H9 (cell line): ENCODE measurements around the gene ACTBL2. TPM values are rescaled to one million over a fixed set of nuclear protein-coding genes. Genes with fewer than 3 reads are reported as not detected.

Experiments used
- DNase-seq: peaks from one replicate; pipeline ENCODE4 v3.0.0-alpha.2; 2017
- H2AFZ ChIP-seq: one replicate; pipeline ENCODE4 v1.6.1; 2013; ENCODE audit warnings: mild to moderate bottlenecking, low read length, control low read depth, moderate library complexity
- H2AK5ac ChIP-seq: 2 replicates; pipeline ENCODE4 v1.6.1; 2013; ENCODE audit warnings: low read length, control low read depth, mixed read lengths; ENCODE audit not compliant: insufficient read length
- H2BK120ac ChIP-seq: one replicate; pipeline ENCODE4 v1.6.1; 2013; ENCODE audit warnings: low read depth, mild to moderate bottlenecking, low read length, control low read depth, inconsistent platforms; ENCODE audit not compliant: poor library complexity, severe bottlenecking
- H2BK12ac ChIP-seq: 2 replicates; pipeline ENCODE4 v1.6.1; 2013; ENCODE audit warnings: low read length, control low read depth, mixed read lengths, low read depth; ENCODE audit not compliant: insufficient read length
- H2BK15ac ChIP-seq: 2 replicates; pipeline ENCODE4 v1.6.1; 2013; ENCODE audit warnings: low read depth, low read length, control low read depth
- H2BK20ac ChIP-seq: one replicate; pipeline ENCODE4 v1.6.1; 2013; ENCODE audit warnings: low read depth, mild to moderate bottlenecking, low read length, control low read depth, inconsistent platforms; ENCODE audit not compliant: poor library complexity, severe bottlenecking
- H2BK5ac ChIP-seq: 2 replicates; pipeline ENCODE4 v1.6.1; 2013; ENCODE audit warnings: low read length, control low read depth, mixed read lengths; ENCODE audit not compliant: insufficient read length
- H3K14ac ChIP-seq: 2 replicates; pipeline ENCODE4 v1.6.1; 2013; ENCODE audit warnings: low read length, control low read depth; ENCODE audit not compliant: insufficient read depth
- H3K18ac ChIP-seq: 2 replicates; pipeline ENCODE4 v1.6.1; 2013; ENCODE audit warnings: low read depth, mild to moderate bottlenecking, mixed read lengths, low read length, control low read depth; ENCODE audit not compliant: insufficient read length
- H3K23ac ChIP-seq: 2 replicates; pipeline ENCODE4 v1.6.1; 2013; ENCODE audit warnings: low read length, control low read depth, mixed read lengths, low read depth; ENCODE audit not compliant: insufficient read length
- H3K23me2 ChIP-seq: 2 replicates; pipeline ENCODE4 v1.6.1; 2013; ENCODE audit warnings: low read depth, mild to moderate bottlenecking, mixed read lengths, low read length, control low read depth; ENCODE audit not compliant: insufficient read length, poor library complexity, severe bottlenecking
- H3K27ac ChIP-seq: 2 replicates; pipeline ENCODE4 v1.5.1; 2013; ENCODE audit warnings: low read length, control low read depth, mixed read lengths, low read depth; ENCODE audit not compliant: insufficient read length
- H3K27me3 ChIP-seq: 2 replicates; pipeline ENCODE4 v1.6.1; 2013; ENCODE audit warnings: low read length, control low read depth, inconsistent platforms; ENCODE audit not compliant: insufficient read depth
- H3K4ac ChIP-seq: 2 replicates; pipeline ENCODE4 v1.6.1; 2013; ENCODE audit warnings: low read depth, mild to moderate bottlenecking, control low read depth, inconsistent platforms, low read length, moderate library complexity
- H3K4me1 ChIP-seq: 2 replicates; pipeline ENCODE4 v1.6.1; 2013; ENCODE audit warnings: low read length, control low read depth, inconsistent platforms; ENCODE audit not compliant: insufficient read depth
- H3K4me2 ChIP-seq: 2 replicates; pipeline ENCODE4 v1.6.1; 2013; ENCODE audit warnings: low read length, control low read depth, mixed read lengths; ENCODE audit not compliant: insufficient read length, insufficient read depth
- H3K56ac ChIP-seq: 2 replicates; pipeline ENCODE4 v1.6.1; 2013; ENCODE audit warnings: low read depth, mild to moderate bottlenecking, mixed read lengths, low read length, control low read depth; ENCODE audit not compliant: insufficient read length
- H3K79me1 ChIP-seq: 2 replicates; pipeline ENCODE4 v1.6.1; 2013; ENCODE audit warnings: low read depth, mild to moderate bottlenecking, moderate library complexity, low read length, control low read depth, inconsistent platforms; ENCODE audit not compliant: insufficient read depth, poor library complexity, severe bottlenecking
- H3K79me2 ChIP-seq: 2 replicates; pipeline ENCODE4 v1.6.1; 2013; ENCODE audit warnings: low read length, control low read depth, inconsistent platforms; ENCODE audit not compliant: insufficient read depth
- H3K9ac ChIP-seq: 2 replicates; pipeline ENCODE4 v1.6.1; 2013; ENCODE audit warnings: low read length, control low read depth, mixed read lengths; ENCODE audit not compliant: insufficient read length; ENCODE audit errors: extremely low read depth
- H3K9me3 ChIP-seq: one replicate; pipeline ENCODE4 v1.6.1; 2013; ENCODE audit warnings: low read depth, low read length, inconsistent platforms; ENCODE audit not compliant: control insufficient read depth
- H3T11ph ChIP-seq: one replicate; pipeline ENCODE4 v1.6.1; 2013; ENCODE audit warnings: mild to moderate bottlenecking, low read length, control low read depth, inconsistent platforms
- H4K20me1 ChIP-seq: one replicate; pipeline ENCODE4 v1.6.1; 2013; ENCODE audit not compliant: control insufficient read depth, insufficient read length, insufficient read depth
- H4K5ac ChIP-seq: 2 replicates; pipeline ENCODE4 v1.6.1; 2013; ENCODE audit warnings: low read depth, mild to moderate bottlenecking, mixed read lengths, low read length, control low read depth; ENCODE audit not compliant: insufficient read length
- H4K8ac ChIP-seq: replicated peaks from 2 replicates; pipeline ENCODE4 v1.6.1; 2013; ENCODE audit warnings: low read length, control low read depth, mixed read lengths, low read depth; ENCODE audit not compliant: insufficient read length
- H4K91ac ChIP-seq: 2 replicates; pipeline ENCODE4 v1.6.1; 2013; ENCODE audit warnings: low read depth, mild to moderate bottlenecking, moderate library complexity, mixed read lengths, low read length, control low read depth; ENCODE audit not compliant: insufficient read length
- H3K27ac Mint-ChIP-seq, 3 experiments: 2 replicates in 2 of 3; 3 replicates in 1 of 3; pipeline ENCODE4 v1.8.0; 2020 to 2021; ENCODE audit warnings: mixed read lengths in 3 of 3, mild to moderate bottlenecking in 1 of 3, moderate library complexity in 1 of 3
- H3K27me3 Mint-ChIP-seq: 2 replicates; pipeline ENCODE4 v1.8.0; 2021; ENCODE audit warnings: low read depth, mild to moderate bottlenecking, moderate library complexity, mixed read lengths
- H3K36me3 Mint-ChIP-seq, 3 experiments: 2 replicates in 2 of 3; 3 replicates in 1 of 3; pipeline ENCODE4 v1.8.0; 2020 to 2021; ENCODE audit warnings: low read depth in 3 of 3, mixed read lengths in 3 of 3; ENCODE audit not compliant: insufficient read depth in 1 of 3
- H3K4me1 Mint-ChIP-seq, 2 experiments: 2 replicates each; pipeline ENCODE4 v1.8.0; 2020; ENCODE audit warnings: mixed read lengths in 2 of 2
- H3K4me3 Mint-ChIP-seq, 2 experiments: 2 replicates in 1 of 2; 3 replicates in 1 of 2; pipeline ENCODE4 v1.8.0; 2020 to 2021; ENCODE audit warnings: mild to moderate bottlenecking in 2 of 2, mixed read lengths in 2 of 2, moderate library complexity in 1 of 2
- H3K9me3 Mint-ChIP-seq, 2 experiments: 2 replicates in 1 of 2; 3 replicates in 1 of 2; pipeline ENCODE4 v1.8.0; 2020; ENCODE audit warnings: mild to moderate bottlenecking in 2 of 2, mixed read lengths in 2 of 2, moderate library complexity in 1 of 2
- WGBS: extraction: QIAGEN DNeasy Blood & Tissue Kit; methylation state at CpG from one replicate; pipeline ENCODE4 v1.1.7; 2013; ENCODE audit warnings: missing lambda C conversion rate, low lambda C conversion rate, mixed read lengths; ENCODE audit not compliant: insufficient read length; ENCODE audit errors: extremely low coverage; 5-methylcytosine and 5-hydroxymethylcytosine counted together
- total RNA-seq: library from RNA; stranded (reverse); gene quantifications from 2 replicates; pipeline ENCODE4 v1.2.1, GENCODE V29; 2021
- TF ChIP-seq, protein P1 (sequence below): fragments of 200-600 bp; sonication (generic); conservative IDR thresholded peaks from 3 replicates; pipeline ENCODE4 v1.8.0; 2021; ENCODE audit warnings: antibody characterized with exemption, mild to moderate bottlenecking

Gene ACTBL2
- total RNA-seq, 1 experiment from 2014 or later, result not detected

DNA sequence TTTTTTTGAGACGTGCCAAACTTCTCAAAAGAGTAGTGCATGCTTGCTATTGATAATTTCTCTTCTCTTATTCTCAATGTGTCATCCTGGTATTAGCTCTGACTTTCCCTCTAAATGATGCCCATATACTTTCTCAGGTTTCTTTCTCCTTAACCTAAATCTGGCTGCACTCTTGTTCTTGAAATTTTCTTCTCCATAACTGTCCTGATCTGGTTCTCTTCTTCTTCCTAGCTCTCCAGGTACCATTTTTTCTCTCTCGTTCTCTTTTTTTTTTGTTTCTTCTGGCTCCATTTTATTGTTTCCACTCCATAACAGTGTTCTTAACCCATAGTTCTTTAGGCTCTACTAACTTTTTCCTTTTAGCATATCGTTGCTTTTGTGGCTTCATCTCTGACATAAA is 47.9 kb downstream of the ACTBL2 start:
- Mint-ChIP-seq H3K9me3 (no peaks in the 10 kb centered on the region), H3K27ac (no peak overlapping the region), H3K27me3 (no peaks in the 10 kb centered on the region), H3K4me1 (no peaks in the 10 kb centered on the region), H3K36me3 (no peaks in the 10 kb centered on the region), H3K4me3 (no peak overlapping the region)
- H3K23me2 ChIP-seq, result no peaks in the 10 kb centered on the region
- H2AK5ac ChIP-seq, result no peak overlapping the region
- H4K91ac ChIP-seq, result no peak overlapping the region
- H3K4me2 ChIP-seq, result no peak overlapping the region
- no peak overlapping the region for H3K23ac ChIP-seq
- H3K79me2 ChIP-seq, result no peaks in the 10 kb centered on the region
- H3K14ac ChIP-seq, result no peak overlapping the region
- H3K9ac ChIP-seq, result no peak overlapping the region
- WGBS, result no CpG with 5 or more reads among the region's 3 CpGs
- no peak for DNase-seq
- H3K27me3 ChIP-seq, result no peaks in the 10 kb centered on the region
- H4K20me1 ChIP-seq, result no peaks in the 10 kb centered on the region
- H4K5ac ChIP-seq, result no peak overlapping the region
- no peak overlapping the region for H2BK120ac ChIP-seq
- H3K4ac ChIP-seq, result no peak overlapping the region
- H3K4me1 ChIP-seq, result no peaks in the 10 kb centered on the region; the same call in 1 of the 2 replicates
- H3K9me3 ChIP-seq, result no peaks in the 10 kb centered on the region
- H4K8ac ChIP-seq, result no peak overlapping the region
- H3T11ph ChIP-seq, result no peak overlapping the region
- H3K18ac ChIP-seq, result no peak overlapping the region
- no peak overlapping the region for H2BK15ac ChIP-seq
- no peak overlapping the region for H3K27ac ChIP-seq
- no peaks in the 10 kb centered on the region for H3K79me1 ChIP-seq
- H2BK5ac ChIP-seq, result no peak overlapping the region
- TF ChIP-seq, protein P1, sequence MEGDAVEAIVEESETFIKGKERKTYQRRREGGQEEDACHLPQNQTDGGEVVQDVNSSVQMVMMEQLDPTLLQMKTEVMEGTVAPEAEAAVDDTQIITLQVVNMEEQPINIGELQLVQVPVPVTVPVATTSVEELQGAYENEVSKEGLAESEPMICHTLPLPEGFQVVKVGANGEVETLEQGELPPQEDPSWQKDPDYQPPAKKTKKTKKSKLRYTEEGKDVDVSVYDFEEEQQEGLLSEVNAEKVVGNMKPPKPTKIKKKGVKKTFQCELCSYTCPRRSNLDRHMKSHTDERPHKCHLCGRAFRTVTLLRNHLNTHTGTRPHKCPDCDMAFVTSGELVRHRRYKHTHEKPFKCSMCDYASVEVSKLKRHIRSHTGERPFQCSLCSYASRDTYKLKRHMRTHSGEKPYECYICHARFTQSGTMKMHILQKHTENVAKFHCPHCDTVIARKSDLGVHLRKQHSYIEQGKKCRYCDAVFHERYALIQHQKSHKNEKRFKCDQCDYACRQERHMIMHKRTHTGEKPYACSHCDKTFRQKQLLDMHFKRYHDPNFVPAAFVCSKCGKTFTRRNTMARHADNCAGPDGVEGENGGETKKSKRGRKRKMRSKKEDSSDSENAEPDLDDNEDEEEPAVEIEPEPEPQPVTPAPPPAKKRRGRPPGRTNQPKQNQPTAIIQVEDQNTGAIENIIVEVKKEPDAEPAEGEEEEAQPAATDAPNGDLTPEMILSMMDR, result no peak
- H3K56ac ChIP-seq, result no peak overlapping the region
- no peak overlapping the region for H2BK20ac ChIP-seq
- H2AFZ ChIP-seq, result no peak overlapping the region
- no peak overlapping the region for H2BK12ac ChIP-seq
